GM19328 (cell line): ENCODE measurements around the gene ANKRD28.
"Not testable (repeated sequence)": the region's sequence is repeated elsewhere in the genome, so short reads cannot be mapped to it uniquely, and the experiment has no call there.

Source experiments
- ATAC-seq: cut with Tn5 transposase; IDR thresholded peaks from one replicate; pipeline ENCODE4 v1.9.1; 2021; ENCODE audit warnings: mild to moderate bottlenecking, moderate library complexity; ENCODE audit not compliant: unreplicated experiment

Gene ANKRD28

DNA sequence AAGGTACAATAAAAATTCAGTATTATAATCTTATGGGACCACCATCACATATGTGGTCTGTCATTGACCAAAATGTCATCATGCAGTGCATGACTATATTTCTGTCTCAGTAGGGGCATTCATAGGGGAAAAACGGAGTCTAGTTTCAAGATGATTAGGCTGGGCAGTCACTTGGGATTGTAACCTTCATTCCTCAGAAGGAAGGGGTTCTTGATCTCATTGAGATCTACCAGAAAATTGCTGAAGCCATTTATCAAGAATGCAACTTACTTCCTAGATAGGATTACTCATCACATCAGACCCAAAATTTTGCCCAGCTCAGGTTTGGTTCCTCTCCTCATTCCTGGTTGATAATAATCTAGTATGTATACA is 158.9 kb downstream of the ANKRD28 start:
- no peak for ATAC-seq

DNA sequence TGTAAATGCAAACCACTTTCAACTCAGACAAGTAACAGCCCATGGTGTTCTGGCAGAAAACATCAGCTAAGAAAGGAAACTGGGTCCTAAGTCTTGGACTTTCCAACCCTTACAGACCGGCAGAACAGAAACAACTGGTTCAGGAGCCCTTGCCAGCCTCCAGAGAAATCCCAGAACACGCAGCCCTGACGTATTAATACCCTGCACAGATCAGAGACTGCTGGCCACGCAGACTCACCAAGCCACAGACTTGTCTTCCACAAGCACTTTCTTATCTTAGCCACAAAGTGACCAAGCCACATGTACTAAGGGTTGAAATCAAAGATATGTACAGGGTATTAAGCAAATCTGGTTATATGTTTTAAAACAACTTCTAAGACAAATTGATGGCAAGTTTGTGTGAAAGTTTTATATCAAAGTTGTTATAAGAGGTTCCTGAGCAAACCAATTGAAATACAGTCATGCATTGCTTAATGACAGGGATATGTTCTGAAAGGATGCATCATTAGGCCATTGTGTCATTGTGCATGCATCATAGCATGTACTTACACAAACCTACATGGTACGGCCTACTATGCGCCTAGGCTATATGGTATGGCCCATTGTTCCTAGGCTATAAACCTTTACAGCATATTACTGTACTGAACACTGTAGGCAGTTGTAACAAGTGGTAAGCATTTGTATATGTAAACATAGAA is 159.4 kb downstream of the ANKRD28 start:
- no peak for ATAC-seq

DNA sequence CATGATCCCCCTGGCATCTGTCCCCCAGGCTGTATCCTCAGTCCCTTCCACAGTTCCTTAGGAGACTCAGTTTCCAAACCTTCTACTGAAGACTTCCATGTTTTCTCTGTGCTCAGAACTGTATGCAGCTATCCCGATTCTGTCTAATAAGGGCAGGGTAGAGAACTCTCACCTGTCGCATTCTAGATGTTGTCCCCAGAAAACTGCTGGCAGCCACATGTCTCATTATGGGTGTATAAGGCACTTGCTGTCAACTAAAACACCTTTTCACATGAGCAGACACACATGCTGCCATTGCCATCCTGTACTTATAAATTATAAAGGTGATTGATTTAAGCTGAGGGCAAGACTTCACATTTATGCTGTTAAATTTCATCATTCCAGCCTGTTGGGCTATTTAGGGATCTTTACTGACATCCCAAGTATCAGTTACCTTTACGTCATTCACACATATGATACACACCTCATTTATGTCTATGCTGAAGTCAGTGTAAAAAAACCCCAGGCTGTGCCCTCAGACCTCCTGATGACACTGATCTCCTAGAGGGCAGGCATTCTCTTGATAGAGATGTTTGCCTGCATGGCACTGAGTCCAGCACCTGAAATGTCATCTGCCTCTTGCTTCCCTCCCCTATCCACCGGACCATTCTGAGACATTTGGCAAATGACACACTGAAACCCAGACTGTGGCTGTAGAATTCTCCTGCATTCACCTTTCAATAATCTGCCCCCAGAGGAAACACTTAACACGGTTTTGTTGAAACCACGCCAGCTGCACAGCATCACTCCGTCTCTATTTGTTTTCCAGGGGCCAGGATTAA is 160.4 kb downstream of the ANKRD28 start:
- no peak for ATAC-seq

- ATAC-seq: peak; percentile 42
These were observed 161.6 kb downstream of the ANKRD28 start for GRCh38 chr3:15636028-15636709.

- no peak for ATAC-seq
These were observed 162.6 kb downstream of the ANKRD28 start for GRCh38 chr3:15635121-15635661.

- ATAC-seq: no peak
These were observed 163.1 kb downstream of the ANKRD28 start for GRCh38 chr3:15634671-15635070.

- no peak for ATAC-seq
These were observed 163.8 kb downstream of the ANKRD28 start for GRCh38 chr3:15633766-15634598.

- ATAC-seq: no peak
These were observed 164.6 kb downstream of the ANKRD28 start for GRCh38 chr3:15633159-15633558.

DNA sequence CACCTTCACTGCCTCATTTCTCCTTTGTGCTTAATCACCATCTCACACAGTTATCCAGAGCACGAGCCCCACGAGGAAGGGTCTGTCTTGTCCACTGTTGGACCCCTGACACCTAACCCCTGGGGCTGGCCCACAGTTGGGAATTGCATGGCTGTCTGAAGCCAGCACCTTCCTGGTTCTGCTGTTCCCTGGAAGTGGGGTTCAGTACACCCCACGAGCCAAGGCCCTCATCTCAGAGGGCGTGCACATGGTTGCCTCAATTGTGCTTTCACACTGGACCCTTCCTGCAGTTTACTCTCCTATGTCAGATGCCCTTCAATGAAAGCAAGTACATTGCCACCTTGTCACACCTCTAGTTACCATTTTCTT is 165.6 kb downstream of the ANKRD28 start:
- no peak for ATAC-seq

GRCh38 chr3:15631426-15632211 is 166.2 kb downstream of the ANKRD28 start:
- ATAC-seq: no peak

- ATAC-seq: peak; percentile 49
These were observed 167.0 kb downstream of the ANKRD28 start for GRCh38 chr3:15630646-15631350.

DNA sequence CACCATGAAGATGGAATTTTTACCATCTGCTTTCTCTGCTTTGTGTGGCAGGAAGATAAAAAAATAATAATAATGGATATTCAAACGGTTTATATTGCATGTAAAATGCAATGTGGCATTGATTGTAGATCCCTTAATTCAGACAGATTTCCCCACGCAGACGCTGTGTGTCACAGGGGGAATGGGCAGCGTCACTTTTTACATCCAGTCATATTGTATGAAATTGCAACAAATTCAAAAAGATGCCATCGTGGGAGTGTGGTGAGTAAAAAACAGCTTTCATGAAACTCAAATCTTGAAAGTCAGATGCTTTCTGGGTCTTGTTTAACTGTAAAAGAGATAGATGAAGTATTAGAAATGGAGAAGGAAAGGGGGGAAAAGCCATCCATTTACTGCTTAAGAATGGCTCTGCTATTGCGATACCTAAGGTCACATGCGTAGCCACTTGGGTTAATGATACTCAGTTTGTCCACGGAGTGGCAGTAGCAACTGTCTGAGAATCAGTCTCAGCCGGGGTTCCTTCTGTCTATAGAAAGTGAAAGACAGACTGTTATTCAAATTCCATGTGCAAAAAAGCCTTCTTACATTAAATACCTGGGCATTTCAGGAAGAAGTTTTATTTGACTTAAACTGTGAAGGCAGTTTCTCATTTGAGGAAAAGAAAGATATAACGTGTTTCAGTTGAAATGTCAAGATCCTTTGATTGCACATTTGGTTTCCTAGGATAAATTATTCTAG is 167.8 kb downstream of the ANKRD28 start:
- peak; percentile 96 for ATAC-seq

DNA sequence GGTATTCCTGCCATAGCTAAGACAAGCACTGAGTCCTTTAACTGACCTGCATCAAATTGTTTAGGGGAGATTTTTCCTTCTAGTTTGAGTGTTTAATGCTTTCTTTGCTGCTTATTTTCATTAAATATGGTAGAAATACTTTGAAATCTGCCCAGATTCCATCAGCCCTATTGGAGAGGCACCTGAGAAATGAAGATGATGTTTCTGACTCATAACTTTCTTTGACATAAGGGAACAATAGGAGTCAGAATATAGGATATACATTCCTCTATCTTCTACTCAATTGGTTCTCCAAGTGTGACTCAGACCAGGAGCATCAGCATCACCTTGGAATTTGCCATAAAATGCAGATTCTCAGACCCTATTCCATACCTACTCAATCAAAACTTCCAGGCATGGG is 168.8 kb downstream of the ANKRD28 start:
- no peak for ATAC-seq

GRCh38 chr3:15623535-15624440 is 174.0 kb downstream of the ANKRD28 start:
- ATAC-seq: no peak

GRCh38 chr3:15619659-15620464 is 177.9 kb downstream of the ANKRD28 start:
- not testable (repeated sequence) for ATAC-seq
